HT1080 (cell line): ENCODE results near the gene PRKN. TPM values are rescaled to one million over a fixed set of nuclear protein-coding genes. Genes with fewer than 3 reads are reported as not detected.

Experiments used
- DNase-seq: peaks from one replicate; pipeline ENCODE4 v3.0.0-alpha.2; 2015; ENCODE audit warnings: low read depth
- total RNA-seq: library from RNA; depleted of rRNA; stranded (reverse); fragments of >200 nt; shearing (Covaris generic); gene quantifications from 2 replicates; pipeline ENCODE4 v1.2.3, GENCODE V29; 2014

PRKN gene
- total RNA-seq, 1 experiment from 2014 or later: not detected

GRCh38 chr6:161408041-161408440, 1319.5 kb downstream of the PRKN start:
- DNase-seq: no peak

GRCh38 chr6:161407581-161407980, 1320.0 kb downstream of the PRKN start:
- peak; percentile 67 for DNase-seq

GRCh38 chr6:161407115-161407514, 1320.5 kb downstream of the PRKN start:
- no peak for DNase-seq

- DNase-seq: peak; percentile 82
These were observed 1320.9 kb downstream of the PRKN start for GRCh38 chr6:161406646-161407045.

GRCh38 chr6:161405418-161405817, 1322.1 kb downstream of the PRKN start:
- DNase-seq: no peak

GRCh38 chr6:161403717-161404116, 1323.8 kb downstream of the PRKN start:
- no peak for DNase-seq

GRCh38 chr6:161401587-161402309, 1325.8 kb downstream of the PRKN start:
- no peak for DNase-seq

GRCh38 chr6:161400671-161401070, 1326.9 kb downstream of the PRKN start:
- no peak for DNase-seq

- DNase-seq: no peak
These were observed 1331.0 kb downstream of the PRKN start for GRCh38 chr6:161396539-161396938.

GRCh38 chr6:161395716-161396231, 1331.8 kb downstream of the PRKN start:
- DNase-seq: no peak

GRCh38 chr6:161394437-161394836, 1333.1 kb downstream of the PRKN start:
- no peak for DNase-seq

GRCh38 chr6:161393839-161394364, 1333.7 kb downstream of the PRKN start:
- DNase-seq: peak; percentile 86

- no peak for DNase-seq
These were observed 1334.3 kb downstream of the PRKN start for GRCh38 chr6:161393292-161393691.

GRCh38 chr6:161389756-161390155, 1337.8 kb downstream of the PRKN start:
- no peak for DNase-seq

- no peak for DNase-seq
These were observed 1343.6 kb downstream of the PRKN start for GRCh38 chr6:161383951-161384350.

GRCh38 chr6:161379834-161380582, 1347.6 kb downstream of the PRKN start:
- DNase-seq: no peak

GRCh38 chr6:161378115-161378514, 1349.5 kb downstream of the PRKN start:
- no peak for DNase-seq

- DNase-seq: no peak
These were observed 1350.5 kb downstream of the PRKN start for GRCh38 chr6:161377116-161377515.

GRCh38 chr6:161376367-161376766, 1351.2 kb downstream of the PRKN start:
- DNase-seq: no peak

- no peak for DNase-seq
These were observed 1352.3 kb downstream of the PRKN start for GRCh38 chr6:161374971-161375873.

- peak; percentile 70 for DNase-seq
These were observed 1353.6 kb downstream of the PRKN start for GRCh38 chr6:161373905-161374451.
